ENCODE data around the gene ZNF638.

The ZNF638 gene

DNA sequence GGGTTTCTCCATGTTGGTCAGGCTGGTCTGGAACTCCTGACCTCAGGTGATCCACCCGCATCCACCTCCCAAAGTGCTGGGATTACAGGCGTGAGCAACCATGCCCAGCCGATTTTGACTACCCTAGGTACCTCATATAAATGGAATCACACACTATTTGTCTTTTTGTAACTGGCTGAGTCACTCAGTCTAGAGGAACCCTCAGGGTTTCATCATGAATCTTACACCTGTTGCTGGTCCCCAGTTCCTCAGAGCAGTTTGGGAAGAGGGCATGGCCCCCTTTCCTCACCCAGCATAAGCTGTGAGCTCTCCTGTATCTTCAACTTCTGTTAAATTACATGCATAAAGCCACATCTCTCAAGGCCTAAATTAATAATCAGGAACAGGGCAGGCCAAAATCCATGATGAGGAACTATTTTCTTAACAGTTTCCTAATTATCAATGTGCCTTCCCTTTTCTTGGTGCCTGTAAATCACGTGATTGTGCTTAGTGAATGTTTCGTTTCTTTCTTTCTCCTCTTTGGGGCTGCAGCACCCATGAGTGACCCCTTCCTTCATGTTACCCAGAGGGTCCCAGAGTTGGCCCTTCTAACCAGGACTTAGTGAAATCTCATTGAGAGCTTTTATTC is 142.6 kb downstream of the ZNF638 start:
- peak overlapping the region; percentile 10 for H3K27ac ChIP-seq (ENCODE audit: low read length)
- H3K9me3 ChIP-seq (ENCODE audit: control insufficient read depth in 1 of 2, low read length in 2 of 2): no peaks in the 10 kb centered on the region
- no peak overlapping the region for H3K4me3 ChIP-seq (ENCODE audit: low read depth in 1 of 2, low read length in 2 of 2)

DNA sequence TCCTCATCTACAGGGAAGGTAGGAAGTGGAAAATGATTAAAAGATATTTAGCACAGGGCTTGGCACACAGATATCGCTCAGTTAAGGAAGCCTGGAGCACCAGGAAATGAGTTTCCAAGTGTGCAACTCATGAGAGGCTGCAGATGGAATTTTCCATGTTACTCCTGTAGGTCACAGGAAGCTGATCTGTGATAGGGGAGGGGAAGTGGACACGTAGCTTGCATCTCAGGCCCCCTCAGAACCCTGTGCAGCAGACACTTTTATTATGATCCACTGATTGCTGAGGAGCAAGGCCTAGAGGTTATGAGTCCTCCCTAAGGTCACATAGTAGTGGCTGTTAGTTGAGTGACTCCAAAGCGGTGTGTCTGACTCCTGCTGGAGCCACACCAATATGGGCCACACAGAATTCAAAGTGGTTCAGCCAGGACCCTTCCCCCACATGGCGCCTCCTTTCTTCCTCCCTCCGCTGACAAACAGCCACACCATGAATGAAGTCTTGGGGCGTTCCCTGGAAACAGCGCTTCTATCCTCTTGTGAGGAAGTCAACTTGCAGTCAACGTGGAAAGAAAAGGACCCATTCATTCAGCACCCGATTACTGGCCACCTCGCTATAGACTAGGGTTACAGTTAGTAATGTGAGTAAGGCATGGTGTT is 143.3 kb downstream of the ZNF638 start:
- Histone ChIP-seq H3K27ac (ENCODE audit: low read length) (peak overlapping the region; percentile 10), H3K27me3 (ENCODE audit: low read depth, low read length) (no peaks in the 10 kb centered on the region), H3K9me3 (ENCODE audit: control insufficient read depth in 1 of 2, low read length in 2 of 2) (no peaks in the 10 kb centered on the region), H3K4me1 (ENCODE audit: control insufficient read depth in 1 of 2, insufficient read depth in 2 of 2, low read length in 2 of 2) (no peaks in the 10 kb centered on the region), H3K4me3 (ENCODE audit: low read depth in 1 of 2, low read length in 2 of 2) (no peak overlapping the region), H3K36me3 (ENCODE audit: control insufficient read depth in 1 of 2, insufficient read depth in 2 of 2, low read length in 2 of 2) (no peaks in the 10 kb centered on the region)

More for the DNA sequence above, 142.6 kb downstream of the ZNF638 start:
- no peaks in the 10 kb centered on the region for H3K27me3 ChIP-seq (ENCODE audit: low read depth, low read length)
- H3K4me1 ChIP-seq (ENCODE audit: control insufficient read depth in 1 of 2, insufficient read depth in 2 of 2, low read length in 2 of 2): no peaks in the 10 kb centered on the region
- H3K36me3 ChIP-seq (ENCODE audit: control insufficient read depth in 1 of 2, insufficient read depth in 2 of 2, low read length in 2 of 2): no peaks in the 10 kb centered on the region

DNA sequence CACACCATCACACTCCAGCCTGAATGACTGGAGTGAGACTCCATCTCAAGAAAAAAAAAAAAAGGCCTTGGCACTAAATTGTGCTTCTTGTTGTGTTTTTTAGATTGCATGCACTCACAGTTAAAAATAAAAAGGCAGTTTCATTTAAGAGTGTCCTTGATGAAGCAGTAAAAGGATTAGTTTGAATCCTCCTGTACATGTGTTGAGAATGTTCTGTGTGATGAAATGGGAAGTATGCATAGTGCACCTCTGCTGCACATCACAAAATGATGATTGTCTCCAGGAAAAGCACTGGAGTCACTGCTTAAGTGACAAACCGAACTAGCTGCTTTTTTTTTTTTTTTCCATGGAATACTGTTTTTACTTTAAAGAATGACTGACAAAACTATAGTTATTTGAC is 144.9 kb downstream of the ZNF638 start:
- Histone ChIP-seq H3K27me3 (ENCODE audit: low read depth, low read length) (no peaks in the 10 kb centered on the region), H3K4me1 (ENCODE audit: control insufficient read depth in 1 of 2, insufficient read depth in 2 of 2, low read length in 2 of 2) (no peaks in the 10 kb centered on the region), H3K36me3 (ENCODE audit: control insufficient read depth in 1 of 2, insufficient read depth in 2 of 2, low read length in 2 of 2) (no peaks in the 10 kb centered on the region), H3K27ac (ENCODE audit: low read length) (no peak overlapping the region), H3K9me3 (ENCODE audit: control insufficient read depth in 1 of 2, low read length in 2 of 2) (no peaks in the 10 kb centered on the region), H3K4me3 (ENCODE audit: low read depth in 1 of 2, low read length in 2 of 2) (no peak overlapping the region)

DNA sequence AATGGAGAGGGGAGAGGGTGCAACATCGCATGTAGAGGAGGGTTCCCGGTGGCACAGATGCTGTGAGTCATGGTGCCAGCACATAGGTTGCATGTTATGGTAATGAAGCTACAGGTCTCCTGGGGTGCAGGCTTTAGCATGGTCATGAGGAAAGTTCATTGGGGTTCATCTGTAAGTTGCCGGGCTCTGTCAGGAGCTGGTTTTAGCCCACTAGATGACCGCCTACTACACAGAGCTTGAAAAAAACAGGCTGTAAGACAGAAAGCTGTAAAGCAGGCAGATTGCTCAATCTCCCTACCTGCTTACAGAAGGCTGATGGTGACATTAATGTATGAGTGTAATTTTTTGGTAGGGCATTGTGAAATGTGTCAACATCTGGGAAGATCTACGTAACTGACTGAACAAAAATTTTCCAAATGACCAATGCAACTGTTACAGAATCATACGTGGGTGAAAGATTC is 145.7 kb downstream of the ZNF638 start:
- H3K36me3 ChIP-seq (ENCODE audit: control insufficient read depth in 1 of 2, insufficient read depth in 2 of 2, low read length in 2 of 2): no peaks in the 10 kb centered on the region
- no peaks in the 10 kb centered on the region for H3K27me3 ChIP-seq (ENCODE audit: low read depth, low read length)
- no peaks in the 10 kb centered on the region for H3K4me1 ChIP-seq (ENCODE audit: control insufficient read depth in 1 of 2, insufficient read depth in 2 of 2, low read length in 2 of 2)
- H3K27ac ChIP-seq (ENCODE audit: low read length): no peak overlapping the region
- no peak overlapping the region for H3K4me3 ChIP-seq (ENCODE audit: low read depth in 1 of 2, low read length in 2 of 2)
- no peaks in the 10 kb centered on the region for H3K9me3 ChIP-seq (ENCODE audit: control insufficient read depth in 1 of 2, low read length in 2 of 2)

DNA sequence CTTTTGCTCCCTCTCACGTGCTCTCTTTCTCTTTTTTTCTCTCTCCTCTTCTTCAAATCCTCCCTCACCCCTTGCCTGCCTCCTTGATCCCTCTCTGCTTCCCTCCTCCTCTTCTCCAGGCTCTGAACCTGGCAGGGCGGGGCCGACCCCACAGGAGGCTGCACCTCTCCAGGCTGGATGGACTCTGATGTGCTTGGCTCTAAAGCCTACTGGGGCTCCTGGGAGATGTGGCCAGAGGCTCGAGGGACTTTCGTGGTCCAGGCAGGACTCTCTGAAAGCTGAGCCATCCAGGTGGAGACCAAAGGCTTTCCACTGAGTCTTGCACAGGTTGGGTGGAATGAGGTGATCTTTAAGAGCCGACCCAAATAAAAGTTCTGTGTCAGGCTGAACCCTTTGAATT is 147.2 kb downstream of the ZNF638 start:
- H3K27ac ChIP-seq (ENCODE audit: low read length): no peak overlapping the region
- H3K4me3 ChIP-seq (ENCODE audit: low read depth in 1 of 2, low read length in 2 of 2): no peak overlapping the region
- no peaks in the 10 kb centered on the region for H3K36me3 ChIP-seq (ENCODE audit: control insufficient read depth in 1 of 2, insufficient read depth in 2 of 2, low read length in 2 of 2)
- H3K4me1 ChIP-seq (ENCODE audit: control insufficient read depth in 1 of 2, insufficient read depth in 2 of 2, low read length in 2 of 2): no peaks in the 10 kb centered on the region
- no peaks in the 10 kb centered on the region for H3K9me3 ChIP-seq (ENCODE audit: control insufficient read depth in 1 of 2, low read length in 2 of 2)
- no peaks in the 10 kb centered on the region for H3K27me3 ChIP-seq (ENCODE audit: low read depth, low read length)

DNA sequence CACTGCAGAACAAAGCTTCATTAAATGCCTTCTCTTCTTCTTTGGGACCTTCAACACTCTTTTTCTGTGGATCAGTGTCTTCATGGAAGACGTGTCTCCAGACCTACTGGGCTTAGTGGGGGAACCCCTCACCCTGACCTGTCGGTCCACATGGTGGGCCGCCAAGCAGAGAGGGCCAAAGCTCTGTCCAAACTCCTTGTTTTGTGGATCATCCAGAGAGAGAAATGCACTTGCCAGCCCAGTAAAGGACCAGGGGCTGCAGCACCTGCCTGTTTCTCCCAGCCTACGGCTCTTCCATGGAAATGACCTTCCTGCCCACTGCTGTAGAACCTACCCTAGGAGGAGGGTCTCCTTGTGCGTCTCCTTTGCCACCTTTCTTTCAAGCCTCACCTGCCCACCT is 147.7 kb downstream of the ZNF638 start:
- Histone ChIP-seq H3K9me3 (ENCODE audit: control insufficient read depth in 1 of 2, low read length in 2 of 2) (no peaks in the 10 kb centered on the region), H3K27ac (ENCODE audit: low read length) (no peak overlapping the region), H3K27me3 (ENCODE audit: low read depth, low read length) (no peaks in the 10 kb centered on the region), H3K4me3 (ENCODE audit: low read depth in 1 of 2, low read length in 2 of 2) (no peak overlapping the region), H3K4me1 (ENCODE audit: control insufficient read depth in 1 of 2, insufficient read depth in 2 of 2, low read length in 2 of 2) (no peaks in the 10 kb centered on the region), H3K36me3 (ENCODE audit: control insufficient read depth in 1 of 2, insufficient read depth in 2 of 2, low read length in 2 of 2) (no peaks in the 10 kb centered on the region)

DNA sequence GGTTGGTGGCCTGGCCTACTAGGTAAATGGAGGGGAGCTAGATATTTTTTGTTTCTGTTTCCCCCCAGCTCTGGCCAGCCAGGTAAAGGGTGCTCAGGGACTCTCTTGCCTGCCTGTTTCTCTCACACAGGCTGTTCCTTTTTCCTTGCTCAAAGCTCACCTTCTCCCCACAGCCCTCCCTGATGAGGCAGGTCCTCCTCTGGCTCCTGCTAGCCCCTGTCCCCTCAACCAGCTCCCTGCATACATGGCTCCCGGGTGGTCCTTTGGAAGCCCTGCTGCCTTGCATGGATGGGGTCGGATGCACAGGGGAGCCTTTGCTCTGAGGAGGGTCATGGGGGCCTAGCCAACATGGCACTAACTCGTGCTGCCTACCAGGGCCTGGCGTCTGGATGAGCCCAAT is 149.5 kb downstream of the ZNF638 start:
- Histone ChIP-seq H3K4me1 (ENCODE audit: control insufficient read depth in 1 of 2, insufficient read depth in 2 of 2, low read length in 2 of 2) (no peaks in the 10 kb centered on the region), H3K4me3 (ENCODE audit: low read depth in 1 of 2, low read length in 2 of 2) (no peak overlapping the region), H3K9me3 (ENCODE audit: control insufficient read depth in 1 of 2, low read length in 2 of 2) (no peaks in the 10 kb centered on the region), H3K27ac (ENCODE audit: low read length) (no peak overlapping the region), H3K36me3 (ENCODE audit: control insufficient read depth in 1 of 2, insufficient read depth in 2 of 2, low read length in 2 of 2) (no peaks in the 10 kb centered on the region), H3K27me3 (ENCODE audit: low read depth, low read length) (no peaks in the 10 kb centered on the region)

DNA sequence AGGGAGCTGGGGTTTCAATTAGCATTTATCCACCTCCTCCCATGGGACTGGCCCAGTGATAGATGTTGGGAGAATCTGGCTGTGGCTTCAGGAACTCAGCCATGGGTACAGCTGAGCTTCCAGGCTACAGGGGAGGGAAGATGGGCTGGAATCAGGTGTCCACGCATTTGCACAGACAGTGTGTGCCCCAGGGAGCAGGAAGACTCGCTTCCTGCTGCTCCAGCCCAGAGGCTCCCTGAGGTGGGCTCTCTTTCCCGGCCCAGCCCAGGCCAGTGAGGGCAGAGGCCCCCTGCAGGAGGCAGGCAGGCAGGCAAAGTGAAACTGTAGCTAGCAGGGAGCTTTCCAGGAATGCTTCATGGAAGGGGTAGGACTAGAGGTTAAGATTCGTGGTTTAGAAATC is 150.5 kb downstream of the ZNF638 start:
- H3K9me3 ChIP-seq (ENCODE audit: control insufficient read depth in 1 of 2, low read length in 2 of 2): no peaks in the 10 kb centered on the region
- H3K36me3 ChIP-seq (ENCODE audit: control insufficient read depth in 1 of 2, insufficient read depth in 2 of 2, low read length in 2 of 2): no peaks in the 10 kb centered on the region
- H3K4me1 ChIP-seq (ENCODE audit: control insufficient read depth in 1 of 2, insufficient read depth in 2 of 2, low read length in 2 of 2): no peaks in the 10 kb centered on the region
- H3K4me3 ChIP-seq (ENCODE audit: low read depth in 1 of 2, low read length in 2 of 2): no peak overlapping the region
- H3K27ac ChIP-seq (ENCODE audit: low read length): no peak overlapping the region
- H3K27me3 ChIP-seq (ENCODE audit: low read depth, low read length): no peaks in the 10 kb centered on the region

DNA sequence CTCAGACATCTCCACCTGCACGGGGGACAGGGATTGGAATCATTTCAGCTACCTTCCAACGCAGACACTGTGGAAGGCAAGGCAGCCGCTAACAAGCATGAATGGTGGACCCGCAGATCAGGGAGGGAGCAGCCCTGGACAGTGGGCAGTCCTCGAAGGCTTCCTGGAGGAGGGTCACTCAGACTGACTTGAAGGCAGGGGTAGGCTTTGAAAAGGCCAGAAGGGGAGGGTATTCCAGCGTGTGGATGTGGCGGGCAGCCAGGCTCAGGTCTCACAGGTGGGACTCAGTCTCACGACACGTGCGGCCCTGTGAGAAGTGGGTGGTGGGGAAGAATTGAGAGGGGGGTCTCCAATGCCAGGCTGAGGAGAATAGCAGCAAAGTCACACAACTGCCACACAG is 151.7 kb downstream of the ZNF638 start:
- H3K4me1 ChIP-seq (ENCODE audit: control insufficient read depth in 1 of 2, insufficient read depth in 2 of 2, low read length in 2 of 2): no peaks in the 10 kb centered on the region
- H3K9me3 ChIP-seq (ENCODE audit: control insufficient read depth in 1 of 2, low read length in 2 of 2): no peaks in the 10 kb centered on the region
- no peak overlapping the region for H3K27ac ChIP-seq (ENCODE audit: low read length)
- no peak overlapping the region for H3K4me3 ChIP-seq (ENCODE audit: low read depth in 1 of 2, low read length in 2 of 2)
- no peaks in the 10 kb centered on the region for H3K36me3 ChIP-seq (ENCODE audit: control insufficient read depth in 1 of 2, insufficient read depth in 2 of 2, low read length in 2 of 2)
- H3K27me3 ChIP-seq (ENCODE audit: low read depth, low read length): no peaks in the 10 kb centered on the region

DNA sequence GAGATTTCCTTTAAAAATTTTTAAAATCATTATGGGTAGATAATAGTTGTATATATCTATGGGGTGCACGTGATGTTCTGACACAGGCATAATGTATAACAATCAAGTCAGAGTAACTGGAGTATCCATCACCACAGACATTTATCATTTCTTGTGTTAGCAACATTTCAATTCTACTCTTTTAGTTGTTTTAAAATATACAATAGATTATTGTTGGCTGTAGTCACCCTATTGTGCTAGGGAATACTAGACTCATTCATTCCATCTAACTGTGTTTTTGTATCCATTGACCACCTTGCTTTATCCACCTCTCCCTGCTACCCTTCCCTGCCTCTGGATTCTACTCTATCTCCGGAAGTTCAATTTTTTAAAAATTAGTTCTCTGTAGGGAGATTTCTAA is 152.8 kb downstream of the ZNF638 start:
- no peaks in the 10 kb centered on the region for H3K9me3 ChIP-seq (ENCODE audit: control insufficient read depth in 1 of 2, low read length in 2 of 2)
- no peak overlapping the region for H3K4me3 ChIP-seq (ENCODE audit: low read depth in 1 of 2, low read length in 2 of 2)
- no peaks in the 10 kb centered on the region for H3K4me1 ChIP-seq (ENCODE audit: control insufficient read depth in 1 of 2, insufficient read depth in 2 of 2, low read length in 2 of 2)
- H3K27ac ChIP-seq (ENCODE audit: low read length): no peak overlapping the region
- no peaks in the 10 kb centered on the region for H3K27me3 ChIP-seq (ENCODE audit: low read depth, low read length)
- no peaks in the 10 kb centered on the region for H3K36me3 ChIP-seq (ENCODE audit: control insufficient read depth in 1 of 2, insufficient read depth in 2 of 2, low read length in 2 of 2)

Measured in muscle layer of duodenum (tissue), 2 donors.